HFFc6 (cell line): ENCODE data around the gene ZBTB5. TPM values are rescaled to one million over a fixed set of nuclear protein-coding genes. Genes with fewer than 3 reads are reported as not detected.

Experiments
- DNase-seq: peaks from one replicate; pipeline ENCODE4 v3.0.0-alpha.2; 2018
- H3K27ac Mint-ChIP-seq: 2 replicates; pipeline ENCODE4 v1.8.0; 2020; ENCODE audit warnings: mild to moderate bottlenecking, mixed read lengths
- H3K27me3 Mint-ChIP-seq: 2 replicates; pipeline ENCODE4 v1.8.0; 2021; ENCODE audit warnings: mild to moderate bottlenecking, moderate library complexity, mixed read lengths; ENCODE audit not compliant: insufficient read depth
- H3K36me3 Mint-ChIP-seq: 2 replicates; pipeline ENCODE4 v1.8.0; 2021; ENCODE audit warnings: low read depth, mixed read lengths
- H3K4me1 Mint-ChIP-seq: 2 replicates; pipeline ENCODE4 v1.8.0; 2020; ENCODE audit warnings: low read depth, mixed read lengths
- H3K4me3 Mint-ChIP-seq: 2 replicates; pipeline ENCODE4 v1.8.0; 2020; ENCODE audit warnings: mild to moderate bottlenecking, moderate library complexity, mixed read lengths
- H3K9me3 Mint-ChIP-seq: 2 replicates; pipeline ENCODE4 v1.8.0; 2020; ENCODE audit warnings: mild to moderate bottlenecking, mixed read lengths
- CTCF ChIP-seq: fragments of 200-600 bp; sonication (generic); IDR thresholded peaks from 2 replicates; pipeline ENCODE4 v1.5.0; 2021; ENCODE audit warnings: antibody characterized with exemption, mild to moderate bottlenecking
- total RNA-seq, 6 experiments: library from RNA; stranded (reverse); fragmentation: NEBNext Ultra II Directional; extraction: Animal tissue kit (Norgen Biotek cat#: 25700); gene quantifications; 2 replicates in 1 of 6; 3 replicates in 5 of 6; pipeline ENCODE4 v1.2.3, GENCODE V29; 2021

Gene ZBTB5
- total RNA-seq, 6 experiments from 2014 or later = 4.6 to 5.9 (median 5.3) TPM

- H3K27me3 Mint-ChIP-seq = peaks cover 2% of the 10 kb centered on the region; the same call in 1 of the 2 replicates
- no peaks in the 10 kb centered on the region for H3K9me3 Mint-ChIP-seq
- H3K27ac Mint-ChIP-seq = no peak overlapping the region
- no peak for DNase-seq
- no peaks in the 10 kb centered on the region for H3K4me1 Mint-ChIP-seq
- H3K36me3 Mint-ChIP-seq = peaks cover 54% of the 10 kb centered on the region
- H3K4me3 Mint-ChIP-seq = no peak overlapping the region
- TF ChIP-seq CTCF = no peak
These were observed 30.8 kb upstream of the ZBTB5 start for GRCh38 chr9:37496020-37496419.

- no peaks in the 10 kb centered on the region for H3K9me3 Mint-ChIP-seq
- DNase-seq = no peak
- peaks cover 3% of the 10 kb centered on the region; the same call in 1 of the 2 replicates for H3K4me1 Mint-ChIP-seq
- no peak overlapping the region for H3K27ac Mint-ChIP-seq
- TF ChIP-seq CTCF = no peak
- no peak overlapping the region for H3K4me3 Mint-ChIP-seq
- H3K36me3 Mint-ChIP-seq = peaks cover 56% of the 10 kb centered on the region
- peaks cover 2% of the 10 kb centered on the region; the same call in 1 of the 2 replicates for H3K27me3 Mint-ChIP-seq
These were observed 30.3 kb upstream of the ZBTB5 start for GRCh38 chr9:37495571-37495970.

GRCh38 chr9:37491939-37492338 lies 26.7 kb upstream of the ZBTB5 start:
- no peak for TF ChIP-seq CTCF
- Mint-ChIP-seq H3K4me1 (peaks cover 27% of the 10 kb centered on the region), H3K9me3 (no peaks in the 10 kb centered on the region), H3K4me3 (no peak overlapping the region), H3K27me3 (no peaks in the 10 kb centered on the region), H3K27ac (no peak overlapping the region), H3K36me3 (peaks cover 41% of the 10 kb centered on the region)
- DNase-seq = no peak

GRCh38 chr9:37486616-37487548 lies 21.6 kb upstream of the ZBTB5 start:
- Mint-ChIP-seq H3K27me3 (peaks cover 2% of the 10 kb centered on the region; the same call in 1 of the 2 replicates), H3K27ac (peak overlapping the region; percentile 92), H3K36me3 (peaks cover 14% of the 10 kb centered on the region), H3K4me1 (peaks cover 47% of the 10 kb centered on the region), H3K9me3 (no peaks in the 10 kb centered on the region), H3K4me3 (peak overlapping the region; percentile 93)
- no peak for TF ChIP-seq CTCF
- peak; percentile 94 for DNase-seq

- H3K27me3 Mint-ChIP-seq = peaks cover 7% of the 10 kb centered on the region
- no peak for DNase-seq
- TF ChIP-seq CTCF = no peak
These were observed 21.0 kb upstream of the ZBTB5 start for GRCh38 chr9:37486256-37486615.

More at GRCh38 chr9:37486256-37486615, 21.0 kb upstream of the ZBTB5 start:
- Mint-ChIP-seq H3K4me3 (peak overlapping the region; percentile 93), H3K36me3 (peaks cover 12% of the 10 kb centered on the region), H3K4me1 (peaks cover 51% of the 10 kb centered on the region), H3K9me3 (no peaks in the 10 kb centered on the region), H3K27ac (peak overlapping the region; percentile 92)
